Measurements from ENCODE around the gene INTS6.

The INTS6 gene

DNA sequence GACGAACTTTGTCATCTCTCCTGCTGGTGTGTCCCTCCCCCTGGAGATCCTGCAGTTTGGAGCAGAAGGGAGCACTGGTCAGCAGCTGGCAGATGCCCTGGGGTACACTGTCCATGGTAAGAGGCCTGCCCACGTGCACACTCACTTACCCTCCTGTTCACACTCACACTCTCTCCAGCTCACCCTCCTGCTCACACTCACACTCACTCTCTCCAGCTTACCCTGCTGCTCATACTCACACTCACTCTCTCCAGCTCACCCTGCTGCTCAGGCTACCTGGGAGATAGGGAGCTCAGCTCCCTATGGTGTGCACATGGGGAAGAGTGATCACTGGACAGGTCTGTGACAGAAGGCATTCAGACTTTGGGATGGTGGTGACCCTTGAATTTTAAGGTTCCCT lies 111.6 kb downstream of the INTS6 start:
- DNase-seq, result no peak

DNA sequence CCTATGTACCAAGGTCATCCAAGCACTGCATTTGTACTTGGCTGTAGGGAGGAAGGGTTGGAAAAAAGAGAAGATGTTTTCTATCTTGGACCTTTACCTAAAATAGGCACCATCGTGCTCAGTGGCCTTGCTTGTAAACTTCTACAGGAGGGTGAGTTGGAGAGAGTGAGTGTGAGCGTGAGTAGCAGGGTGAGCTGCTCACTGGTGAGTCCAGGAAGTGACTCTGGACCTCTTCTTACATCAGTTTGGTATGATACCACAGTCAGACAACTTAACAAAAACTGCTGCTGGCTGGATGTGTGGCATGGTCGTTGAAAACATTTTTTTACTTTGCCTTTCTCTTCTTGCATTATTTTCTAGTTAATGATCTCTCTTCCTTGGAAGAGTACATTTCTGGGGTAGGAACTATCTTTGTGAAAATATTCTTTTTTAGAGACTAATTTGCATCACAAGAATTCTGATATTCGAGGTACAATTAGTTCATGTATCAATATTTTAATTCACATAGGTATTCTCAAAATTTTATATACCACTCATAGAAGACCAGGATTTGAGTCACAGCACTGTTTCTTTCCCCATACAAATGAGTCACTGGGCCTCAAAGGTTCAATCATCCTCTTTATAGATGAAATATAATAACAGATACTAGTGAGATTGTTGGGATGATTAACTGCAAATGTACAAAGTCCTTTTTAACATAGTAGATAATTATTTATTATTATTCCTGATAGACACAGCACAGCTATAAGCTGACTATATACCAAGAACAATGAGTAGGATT lies 112.7 kb downstream of the INTS6 start:
- DNase-seq, result no peak

DNA sequence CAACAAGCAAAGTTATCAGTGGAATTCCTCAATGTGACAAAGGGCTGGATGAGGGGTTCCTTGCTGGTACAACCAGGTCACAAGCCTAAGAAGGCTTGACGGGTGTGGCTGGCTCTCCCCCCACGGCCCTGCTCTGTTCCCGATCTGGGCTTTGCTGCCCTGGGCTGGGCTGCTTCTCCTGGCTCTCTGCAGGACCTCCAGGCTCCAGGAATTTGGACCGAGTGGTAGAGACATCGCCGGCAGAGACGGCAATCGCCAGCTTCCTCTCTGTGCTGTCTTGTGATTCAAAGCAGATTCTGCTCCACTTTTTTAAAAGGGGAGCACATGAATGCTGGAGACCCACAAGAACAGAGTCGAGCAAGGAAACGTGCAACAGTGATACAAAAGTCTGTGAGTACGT lies 113.5 kb downstream of the INTS6 start, which contains the start of gene SERPINE3:
TSS of gene SERPINE3 (plus strand) at position 338 of the 400 bp plus-strand sequence. CDS start 1,401 bp downstream, outside the sequence.
- DNase-seq, result no peak

DNA sequence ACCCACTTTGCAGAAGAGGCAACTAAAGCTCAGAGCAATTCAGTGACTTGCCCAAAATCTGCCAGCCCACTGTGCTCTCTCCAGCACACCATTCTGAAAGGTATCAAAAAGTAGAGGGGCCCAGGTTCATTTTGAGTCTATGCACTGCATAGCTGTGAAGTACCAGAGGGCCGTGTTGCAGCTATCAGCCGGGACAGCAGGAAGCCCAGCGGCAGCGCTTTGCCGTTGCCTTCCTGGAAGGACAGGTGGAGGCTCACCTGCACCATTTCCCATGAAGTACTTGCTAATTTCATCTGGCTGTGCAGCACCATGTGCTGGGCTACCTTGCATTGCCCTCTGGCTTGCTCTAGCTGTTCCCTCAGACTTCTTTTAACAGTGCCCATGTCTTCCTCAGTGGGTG lies 116.1 kb downstream of the INTS6 start:
- DNase-seq, result no peak

GRCh38 chr13:51333826-51334225 lies 119.0 kb downstream of the INTS6 start:
- DNase-seq, result no peak

DNA sequence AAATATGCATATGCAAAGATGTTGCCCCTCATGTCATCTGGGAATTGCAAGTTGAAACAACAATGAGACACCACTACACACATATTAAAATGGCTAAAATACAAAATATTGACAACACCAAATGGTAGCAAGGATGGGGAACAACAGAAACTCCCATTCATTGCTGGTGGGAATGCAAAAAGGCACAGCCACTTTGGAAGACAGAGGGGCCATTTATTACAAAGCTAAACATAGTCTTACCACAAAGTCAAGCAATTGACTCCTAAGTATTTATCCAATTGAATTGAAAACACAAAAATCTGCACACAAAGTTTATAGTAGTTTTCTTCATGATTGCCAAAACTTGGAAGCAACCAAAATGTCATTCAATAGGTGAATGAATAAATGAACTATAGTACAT lies 119.4 kb downstream of the INTS6 start:
- no peak for DNase-seq

DNA sequence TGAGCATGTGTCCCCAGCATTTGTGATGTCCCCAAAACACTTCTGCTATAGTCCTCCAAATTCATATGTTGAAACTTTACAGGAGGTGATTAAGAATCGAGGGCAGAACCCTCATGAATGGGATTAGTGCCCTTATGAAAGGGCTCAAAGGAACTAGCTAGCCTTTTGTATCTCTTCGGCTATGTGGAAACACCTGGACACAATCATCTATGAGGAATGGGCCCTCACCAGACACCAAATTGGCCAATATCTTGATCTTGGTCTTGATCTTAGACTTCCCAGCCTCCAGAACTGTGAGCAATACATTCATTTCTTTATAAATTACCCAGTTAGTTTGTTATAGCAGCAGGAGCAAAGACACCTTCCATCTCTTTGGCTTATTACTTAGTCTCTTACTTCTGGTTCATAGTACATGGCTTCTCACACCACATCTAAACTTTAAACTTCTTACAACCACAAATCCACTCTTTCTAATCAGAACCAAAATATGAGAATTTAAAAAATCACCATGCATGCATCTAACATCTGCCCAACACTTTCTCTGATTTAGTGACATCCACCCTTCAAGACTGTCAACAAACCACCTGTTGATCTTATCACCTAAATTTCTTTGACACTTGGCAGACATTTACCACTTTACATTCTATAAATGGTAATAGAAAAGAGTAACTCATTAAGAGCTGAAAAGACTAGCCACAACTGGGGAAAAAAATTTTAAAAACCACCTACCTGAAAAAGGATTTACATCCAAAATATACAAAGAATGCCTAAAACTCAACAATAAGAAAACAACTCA lies 120.1 kb downstream of the INTS6 start:
- no peak for DNase-seq

DNA sequence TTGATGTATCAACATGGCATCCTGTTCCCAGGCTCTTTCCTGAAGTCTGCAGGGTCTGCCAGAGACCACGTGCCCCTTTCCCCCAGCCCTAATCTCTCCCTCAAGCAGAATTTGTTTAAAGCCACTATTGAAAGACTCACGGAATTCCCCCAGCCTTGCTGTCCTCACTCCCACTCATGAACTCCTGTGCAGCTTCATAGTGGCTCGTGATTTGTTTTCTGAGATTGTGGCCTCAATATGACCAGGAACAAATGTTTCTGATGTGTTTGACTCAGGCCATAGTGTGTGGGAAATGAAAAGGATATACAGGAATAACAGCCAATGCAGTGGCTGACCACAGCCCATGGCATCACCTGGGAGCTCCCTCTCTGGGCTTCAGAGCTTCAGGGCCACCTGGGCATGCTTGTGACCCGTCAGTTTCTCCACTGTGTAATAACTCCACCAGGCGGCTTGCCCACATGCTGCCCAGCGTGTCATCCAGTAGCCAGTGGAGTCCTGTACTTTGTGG lies 121.4 kb downstream of the INTS6 start:
- no peak for DNase-seq

GRCh38 chr13:51330791-51331190 lies 122.0 kb downstream of the INTS6 start:
- DNase-seq, result peak; percentile 31

DNA sequence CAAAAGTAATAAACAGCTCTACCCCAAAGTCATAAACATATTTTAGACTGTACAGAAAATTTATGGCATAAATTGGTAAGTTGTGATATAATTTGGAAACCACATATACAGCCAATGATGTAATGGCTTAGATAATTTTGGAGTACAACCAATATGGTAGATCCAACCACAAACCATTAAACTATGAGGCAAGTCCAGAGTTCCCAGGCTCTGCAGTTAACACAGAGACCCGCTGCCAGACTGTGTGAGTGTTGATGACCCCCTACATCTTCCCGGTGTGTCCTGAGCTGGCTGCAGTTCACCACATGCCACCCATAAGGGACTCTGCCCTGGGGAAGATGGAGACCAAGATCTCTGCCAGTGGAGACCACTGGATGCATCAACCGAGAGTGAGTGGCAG lies 123.2 kb downstream of the INTS6 start:
- DNase-seq, result no peak

DNA sequence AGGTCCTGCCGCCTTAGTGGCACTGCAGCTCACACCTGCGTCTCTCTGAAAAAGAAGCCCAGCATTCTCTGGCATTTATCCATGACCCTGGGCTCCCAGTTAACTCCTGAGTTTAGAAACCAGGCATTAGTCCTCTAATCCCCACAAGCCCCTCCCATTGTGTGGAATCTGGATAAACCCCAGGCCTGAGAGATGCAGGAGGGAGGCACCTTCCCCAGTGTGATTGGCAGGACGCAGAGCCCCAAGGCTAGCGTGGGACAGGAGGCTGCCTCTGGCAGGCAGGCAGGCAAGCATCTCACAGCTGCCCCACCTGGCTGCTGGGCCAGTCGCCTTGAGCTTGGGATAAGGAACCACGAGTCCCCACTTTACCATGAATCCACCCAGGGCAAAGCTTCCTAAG lies 124.3 kb downstream of the INTS6 start:
- DNase-seq, result no peak

- no peak for DNase-seq
Observed at GRCh38 chr13:51327961-51328360, 124.9 kb downstream of the INTS6 start.

GRCh38 chr13:51326777-51327176 lies 126.1 kb downstream of the INTS6 start:
- no peak for DNase-seq

- DNase-seq, result no peak
Observed at GRCh38 chr13:51325837-51326236, 127.0 kb downstream of the INTS6 start.

DNA sequence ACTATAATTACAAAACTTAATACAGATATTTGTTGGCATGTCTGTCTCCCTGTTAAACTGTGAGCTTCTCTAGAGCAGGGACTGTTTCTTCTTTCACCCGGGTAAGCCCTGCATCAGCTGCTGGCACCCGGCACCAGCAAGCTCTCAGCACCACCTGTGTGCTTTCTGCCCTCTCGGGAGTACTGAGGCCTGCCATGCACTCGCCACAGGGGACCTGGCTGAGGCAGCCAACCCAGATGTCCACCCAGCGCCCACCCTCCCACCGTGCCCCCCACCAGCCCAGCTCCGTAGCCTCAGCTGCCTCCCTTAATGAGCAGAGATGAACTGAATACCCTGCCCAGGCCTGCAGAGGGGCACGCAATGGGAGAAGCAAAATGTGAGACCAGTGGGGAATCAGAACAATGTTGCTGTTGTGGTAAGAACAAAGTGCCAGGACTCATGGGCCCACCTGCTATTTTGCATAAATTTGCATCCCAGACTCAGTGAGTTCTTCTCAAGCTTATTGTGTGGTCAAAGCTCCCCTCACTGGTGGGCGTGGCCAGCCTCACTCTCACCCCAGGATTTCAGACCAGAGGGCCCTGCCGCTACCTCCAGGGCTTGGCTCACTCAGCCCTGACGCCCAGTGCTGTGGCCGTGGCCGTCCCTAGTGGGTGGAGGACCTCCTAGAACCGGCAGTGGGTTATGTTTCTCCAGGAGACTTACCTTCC lies 128.0 kb downstream of the INTS6 start:
- DNase-seq, result no peak

DNA sequence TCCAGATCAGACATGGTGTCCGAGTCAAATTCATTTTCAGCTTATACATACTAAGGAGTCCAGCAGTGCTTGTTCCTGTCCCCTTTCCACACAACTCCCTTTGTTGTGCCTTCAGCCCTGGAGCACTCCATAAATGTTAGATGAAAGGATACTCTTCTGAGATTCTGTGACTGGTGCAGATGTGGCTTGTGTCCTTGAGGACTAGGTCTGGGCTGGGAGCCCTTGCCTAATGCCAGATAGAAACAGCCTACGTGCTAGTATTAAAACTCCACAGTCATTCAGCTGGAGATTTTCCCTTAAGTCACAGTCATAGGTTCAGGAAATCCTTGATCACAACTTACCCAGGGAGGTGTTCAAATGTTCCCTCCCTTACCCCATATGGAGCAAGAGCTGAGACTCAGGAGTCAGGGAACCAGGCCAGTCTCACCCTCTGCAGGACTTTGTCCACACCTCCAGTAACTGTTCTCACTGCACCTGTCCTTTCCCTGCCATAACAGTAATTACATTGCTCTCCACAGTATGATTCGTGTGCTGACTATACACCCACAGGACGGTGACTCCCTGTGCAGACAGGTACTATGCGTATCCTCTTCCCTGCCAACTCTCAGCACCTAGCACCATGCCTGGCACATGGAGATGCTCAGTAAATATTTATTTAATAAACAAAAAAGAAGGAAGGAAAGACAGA lies 128.9 kb downstream of the INTS6 start:
- DNase-seq, result no peak

GRCh38 chr13:51322826-51323225 lies 130.0 kb downstream of the INTS6 start:
- DNase-seq, result no peak

DNA sequence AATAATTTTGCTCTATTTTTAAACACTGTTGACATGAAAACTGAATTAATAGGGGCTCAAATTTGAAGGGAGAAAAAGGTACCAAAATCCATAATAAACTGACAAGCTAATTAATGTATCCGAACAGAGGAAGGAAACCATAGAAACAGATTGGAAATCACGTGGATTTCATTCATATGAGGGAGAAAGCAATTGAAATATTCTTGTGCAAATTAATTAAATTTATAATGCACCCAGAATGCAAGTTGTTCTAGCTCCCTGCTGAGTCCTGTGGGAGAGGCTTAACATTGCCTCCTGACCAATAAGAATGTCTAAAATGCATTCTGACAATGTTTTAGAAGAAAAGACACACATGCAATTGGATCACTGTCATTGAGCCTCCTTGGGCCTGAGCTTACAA lies 131.0 kb downstream of the INTS6 start:
- DNase-seq, result no peak

DNA sequence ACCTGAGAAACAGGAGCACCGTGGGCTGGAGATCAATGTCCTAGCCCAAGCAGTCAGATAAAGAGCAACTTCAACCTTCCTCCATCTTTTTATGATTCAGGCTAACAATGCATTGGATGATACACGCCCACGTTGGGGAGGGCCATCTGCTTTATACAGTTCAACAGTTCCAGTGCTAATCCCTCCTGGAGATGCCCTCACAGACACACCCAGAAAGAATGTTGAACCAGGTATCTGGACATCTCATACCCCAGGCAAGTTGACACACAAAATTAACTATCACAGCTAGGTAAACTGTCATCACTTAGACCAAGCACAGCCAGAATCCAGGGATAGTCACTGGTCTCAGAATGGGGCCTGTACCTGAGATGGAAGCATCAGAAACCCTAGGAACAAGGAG lies 134.0 kb downstream of the INTS6 start:
- no peak for DNase-seq

- no peak for DNase-seq
Observed at GRCh38 chr13:51318015-51318414, 134.8 kb downstream of the INTS6 start.

DNA sequence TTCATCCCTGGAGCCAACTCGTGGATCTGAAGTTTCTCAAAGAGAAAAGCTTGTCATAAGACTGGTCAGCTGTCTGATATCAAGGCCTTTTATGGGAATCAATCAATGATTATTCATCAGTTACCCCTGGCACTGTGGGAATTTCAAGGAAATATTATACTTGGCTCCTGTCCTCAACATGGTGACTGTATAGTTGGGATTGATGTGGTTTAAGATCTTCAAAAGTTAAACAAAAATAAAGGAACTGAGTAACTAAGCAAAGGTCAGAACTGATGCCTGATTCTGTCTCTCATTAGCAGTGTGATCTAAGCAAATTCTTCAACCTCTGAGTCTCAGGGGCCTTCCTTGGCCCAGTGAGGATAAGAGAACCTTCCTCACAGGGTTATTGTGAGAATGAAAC lies 135.6 kb downstream of the INTS6 start:
- DNase-seq, result no peak

GRCh38 chr13:51313619-51314018 lies 139.2 kb downstream of the INTS6 start:
- DNase-seq, result no peak

Data from hematopoietic multipotent progenitor cell treated with erythropoietin and hydrocortisone succinate and interleukin-3 and kit ligand, for 8 days (in vitro differentiated cells).